HepG2 (cell line): ENCODE measurements around the gene CLDND2. TPM values are rescaled to one million over a fixed set of nuclear protein-coding genes. Genes with fewer than 3 reads are reported as not detected.

Source experiments
- ASH2L ChIP-seq: fragments of 300-600, 200-600 bp; sonication (generic); IDR thresholded peaks from 2 replicates; pipeline ENCODE4 v1.7.0; 2017; ENCODE audit warnings: low read depth, mild to moderate bottlenecking, moderate library complexity, mixed read lengths, low read length; ENCODE audit not compliant: insufficient read length
- ATF1 ChIP-seq: IDR thresholded peaks from 2 replicates; pipeline ENCODE4 v1.6.1; 2016; ENCODE audit warnings: mild to moderate bottlenecking, control low read depth
- HOXA9 ChIP-seq: sonication (generic); formaldehyde crosslinking; IDR thresholded peaks from 2 replicates; pipeline ENCODE4 v1.8.1; 2022; ENCODE audit warnings: missing genetic modification reagents, mild to moderate bottlenecking, moderate library complexity, borderline replicate concordance
- JUND ChIP-seq: sonication (generic); formaldehyde crosslinking; IDR thresholded peaks from 2 replicates; pipeline ENCODE4 v1.8.0; 2022; ENCODE audit warnings: mild to moderate bottlenecking, missing genetic modification reagents
- MBD4 ChIP-seq: IDR thresholded peaks from 2 replicates; pipeline ENCODE4 v1.6.1; 2012; ENCODE audit warnings: low read length, inconsistent platforms, borderline replicate concordance
- NFE2L2 ChIP-seq: fragments of 150-350 bp; IDR thresholded peaks from 2 replicates; pipeline ENCODE4 v1.6.1; 2014; ENCODE audit warnings: low read length
- NFYC ChIP-seq: IDR thresholded peaks from 2 replicates; pipeline ENCODE4 v1.6.1; 2016; ENCODE audit warnings: missing genetic modification reagents, missing compliant biosample characterization
- PRMT3 ChIP-seq: sonication (generic); formaldehyde crosslinking; IDR thresholded peaks from 2 replicates; pipeline ENCODE4 v1.8.1; 2022; ENCODE audit warnings: low read depth, mild to moderate bottlenecking, moderate library complexity, missing genetic modification reagents, borderline replicate concordance
- SATB2 ChIP-seq: sonication (generic); formaldehyde crosslinking; IDR thresholded peaks from 2 replicates; pipeline ENCODE4 v1.5.0; 2020; ENCODE audit warnings: missing genetic modification reagents
- SMAD9 ChIP-seq: sonication (generic); formaldehyde crosslinking; IDR thresholded peaks from 2 replicates; pipeline ENCODE4 v1.5.1; 2020; ENCODE audit warnings: mild to moderate bottlenecking, missing genetic modification reagents
- WIZ ChIP-seq: sonication (generic); formaldehyde crosslinking; IDR thresholded peaks from 2 replicates; pipeline ENCODE4 v1.5.1; 2020; ENCODE audit warnings: mild to moderate bottlenecking, missing genetic modification reagents
- ZNF253 ChIP-seq: sonication (generic); formaldehyde crosslinking; IDR thresholded peaks from 2 replicates; pipeline ENCODE4 v1.8.0; 2022; ENCODE audit warnings: mild to moderate bottlenecking, missing genetic modification reagents, borderline replicate concordance
- ZNF329 ChIP-seq: sonication (generic); formaldehyde crosslinking; IDR thresholded peaks from 2 replicates; pipeline ENCODE4 v1.9.0; 2021; ENCODE audit warnings: low read depth, mild to moderate bottlenecking, missing genetic modification reagents
- ZNF335 ChIP-seq: sonication (generic); formaldehyde crosslinking; IDR thresholded peaks from 2 replicates; pipeline ENCODE4 v1.4.0; 2020; ENCODE audit warnings: missing genetic modification reagents
- ZNF33A ChIP-seq: sonication (generic); formaldehyde crosslinking; IDR thresholded peaks from 2 replicates; pipeline ENCODE4 v1.5.1; 2020; ENCODE audit warnings: missing genetic modification reagents, mild to moderate bottlenecking, moderate library complexity, borderline replicate concordance
- ZNF562 ChIP-seq: sonication (generic); formaldehyde crosslinking; IDR thresholded peaks from 2 replicates; pipeline ENCODE4 v1.8.0; 2022; ENCODE audit warnings: missing genetic modification reagents, borderline replicate concordance
- ZNF616 ChIP-seq: sonication (generic); formaldehyde crosslinking; IDR thresholded peaks from 2 replicates; pipeline ENCODE4 v1.5.0; 2020; ENCODE audit warnings: low read depth, mild to moderate bottlenecking, missing genetic modification reagents
- ZNF660 ChIP-seq: sonication (generic); formaldehyde crosslinking; IDR thresholded peaks from 2 replicates; pipeline ENCODE4 v1.5.1; 2020; ENCODE audit warnings: mild to moderate bottlenecking, low read depth, missing genetic modification reagents, borderline replicate concordance
- ZNF709 ChIP-seq: sonication (generic); formaldehyde crosslinking; IDR thresholded peaks from 2 replicates; pipeline ENCODE4 v1.5.0; 2020; ENCODE audit warnings: mild to moderate bottlenecking, missing genetic modification reagents
- ZNF746 ChIP-seq: sonication (generic); formaldehyde crosslinking; IDR thresholded peaks from 2 replicates; pipeline ENCODE4 v1.8.0; 2022; ENCODE audit warnings: mild to moderate bottlenecking, missing genetic modification reagents
- polyA plus RNA-seq, 8 experiments: library from polyadenylated mRNA; depleted of rRNA in 3 of 8; stranded (reverse) in 7 of 8; unstranded in 1 of 8; fragments of >200 nt; fragmentation: Illumina TruSeq in 4 of 8; extraction: Trizol in 4 of 8; gene quantifications; 2 replicates each; pipeline versions ENCODE4 v1.2.1 to v1.2.3, GENCODE V29; 2011 to 2016; ENCODE audit warnings: low read depth in 4 of 8, missing spikeins in 1 of 8, mixed read lengths in 1 of 8; ENCODE audit not compliant: insufficient read depth in 1 of 8
- total RNA-seq, 5 experiments: library from RNA; depleted of rRNA; stranded (reverse); fragments of >200 nt; fragmentation: Illumina TruSeq; extraction: Trizol; gene quantifications; 2 replicates each; pipeline ENCODE4 v1.2.3, GENCODE V29; 2016; ENCODE audit warnings: low read depth in 1 of 5
- TF ChIP-seq, protein P1 (sequence below): IDR thresholded peaks from 2 replicates; pipeline ENCODE4 v1.6.1; 2012; ENCODE audit warnings: low read depth, low read length, improper control_type of control experiment
- TF ChIP-seq, protein P2 (sequence below): sonication (generic); formaldehyde crosslinking; IDR thresholded peaks from 2 replicates; pipeline ENCODE4 v1.4.0; 2020; ENCODE audit warnings: mild to moderate bottlenecking, missing genetic modification reagents, borderline replicate concordance

Gene CLDND2
- total and polyA plus RNA-seq, 2 of the 13 experiments (the other 11 are each of a cell fraction or from before 2014, with no cell fraction given) = 0.84 to 1.8 TPM

DNA sequence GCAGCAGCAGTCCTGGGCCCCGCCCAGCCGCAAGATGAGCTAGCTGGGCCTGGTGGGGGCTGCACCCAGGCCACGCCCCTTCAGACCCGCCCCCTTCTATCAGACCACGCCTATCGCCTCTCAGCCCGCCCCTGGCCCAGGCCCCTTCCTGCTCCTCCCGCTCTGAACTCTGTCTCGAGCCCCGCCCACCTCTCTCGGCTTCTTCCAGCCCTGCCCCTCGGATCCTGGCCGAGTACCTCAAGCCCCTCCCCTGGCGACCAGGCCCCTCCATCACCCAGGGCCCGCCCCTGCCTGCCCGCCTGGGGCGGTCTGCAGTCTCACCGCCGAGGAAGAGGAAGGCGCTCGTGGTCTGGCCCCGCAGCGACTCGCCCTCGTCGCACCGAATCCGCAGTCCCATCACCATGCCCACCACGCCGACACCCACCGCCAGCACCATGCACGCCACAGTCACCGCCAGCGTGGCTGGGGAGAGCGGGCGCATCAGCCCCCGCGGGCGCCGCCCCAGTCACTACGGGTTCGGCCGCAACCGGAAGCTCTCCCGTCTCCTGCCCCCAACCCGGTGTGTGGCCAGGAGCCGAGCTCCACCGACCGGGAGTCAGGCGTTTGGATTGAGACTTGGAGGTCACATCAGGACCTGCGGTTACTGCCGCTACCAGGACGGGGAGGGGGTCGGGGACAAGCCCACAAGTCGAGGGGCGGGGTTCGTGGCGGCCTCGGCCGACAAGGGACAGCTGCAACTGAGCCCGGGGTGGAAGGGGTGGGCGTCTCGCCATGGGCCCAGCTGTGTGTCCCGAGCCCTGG lies 1.0 kb downstream of the CLDND2 start (continued):
- TF ChIP-seq ASH2L (peak; percentile 44), JUND (peak; percentile 47; the same call in 1 of the 2 replicates), ATF1 (CRISPR knock-in tag) (no peak), ZNF709 (no peak), ZNF329 (CRISPR knock-in tag) (peak; percentile 68; the same call in 1 of the 2 replicates), SATB2 (CRISPR knock-in tag) (0 out of 2 replicates have a peak, but pooled peaks have one; percentile 31), NFE2L2 (no peak), WIZ (CRISPR knock-in tag) (no peak), NFYC (CRISPR knock-in tag) (peak; percentile 36; the same call in 1 of the 2 replicates), ZNF335 (CRISPR knock-in tag) (peak; percentile 67; the same call in 1 of the 2 replicates), ZNF746 (CRISPR knock-in tag) (peak; percentile 62; the same call in 1 of the 2 replicates), SMAD9 (peak; percentile 76; the same call in 1 of the 2 replicates), PRMT3 (CRISPR knock-in tag) (no peak), MBD4 (no peak), ZNF253 (peak; percentile 66; the same call in 1 of the 2 replicates), HOXA9 (CRISPR knock-in tag) (peak; percentile 64; the same call in 1 of the 2 replicates), ZNF562 (CRISPR knock-in tag) (no peak), ZNF660 (CRISPR knock-in tag) (no peak), ZNF33A (CRISPR knock-in tag) (no peak), ZNF616 (CRISPR knock-in tag) (peak; percentile 82)
- TF ChIP-seq, protein P1, sequence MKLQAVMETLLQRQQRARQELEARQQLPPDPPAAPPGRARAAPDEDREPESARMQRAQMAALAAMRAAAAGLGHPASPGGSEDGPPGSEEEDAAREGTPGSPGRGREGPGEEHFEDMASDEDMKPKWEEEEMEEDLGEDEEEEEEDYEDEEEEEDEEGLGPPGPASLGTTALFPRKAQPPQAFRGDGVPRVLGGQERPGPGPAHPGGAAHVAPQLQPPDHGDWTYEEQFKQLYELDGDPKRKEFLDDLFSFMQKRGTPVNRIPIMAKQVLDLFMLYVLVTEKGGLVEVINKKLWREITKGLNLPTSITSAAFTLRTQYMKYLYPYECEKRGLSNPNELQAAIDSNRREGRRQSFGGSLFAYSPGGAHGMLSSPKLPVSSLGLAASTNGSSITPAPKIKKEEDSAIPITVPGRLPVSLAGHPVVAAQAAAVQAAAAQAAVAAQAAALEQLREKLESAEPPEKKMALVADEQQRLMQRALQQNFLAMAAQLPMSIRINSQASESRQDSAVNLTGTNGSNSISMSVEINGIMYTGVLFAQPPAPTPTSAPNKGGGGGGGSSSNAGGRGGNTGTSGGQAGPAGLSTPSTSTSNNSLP = 0 out of 2 replicates have a peak, but pooled peaks have one; percentile 15
- TF ChIP-seq, protein P2, sequence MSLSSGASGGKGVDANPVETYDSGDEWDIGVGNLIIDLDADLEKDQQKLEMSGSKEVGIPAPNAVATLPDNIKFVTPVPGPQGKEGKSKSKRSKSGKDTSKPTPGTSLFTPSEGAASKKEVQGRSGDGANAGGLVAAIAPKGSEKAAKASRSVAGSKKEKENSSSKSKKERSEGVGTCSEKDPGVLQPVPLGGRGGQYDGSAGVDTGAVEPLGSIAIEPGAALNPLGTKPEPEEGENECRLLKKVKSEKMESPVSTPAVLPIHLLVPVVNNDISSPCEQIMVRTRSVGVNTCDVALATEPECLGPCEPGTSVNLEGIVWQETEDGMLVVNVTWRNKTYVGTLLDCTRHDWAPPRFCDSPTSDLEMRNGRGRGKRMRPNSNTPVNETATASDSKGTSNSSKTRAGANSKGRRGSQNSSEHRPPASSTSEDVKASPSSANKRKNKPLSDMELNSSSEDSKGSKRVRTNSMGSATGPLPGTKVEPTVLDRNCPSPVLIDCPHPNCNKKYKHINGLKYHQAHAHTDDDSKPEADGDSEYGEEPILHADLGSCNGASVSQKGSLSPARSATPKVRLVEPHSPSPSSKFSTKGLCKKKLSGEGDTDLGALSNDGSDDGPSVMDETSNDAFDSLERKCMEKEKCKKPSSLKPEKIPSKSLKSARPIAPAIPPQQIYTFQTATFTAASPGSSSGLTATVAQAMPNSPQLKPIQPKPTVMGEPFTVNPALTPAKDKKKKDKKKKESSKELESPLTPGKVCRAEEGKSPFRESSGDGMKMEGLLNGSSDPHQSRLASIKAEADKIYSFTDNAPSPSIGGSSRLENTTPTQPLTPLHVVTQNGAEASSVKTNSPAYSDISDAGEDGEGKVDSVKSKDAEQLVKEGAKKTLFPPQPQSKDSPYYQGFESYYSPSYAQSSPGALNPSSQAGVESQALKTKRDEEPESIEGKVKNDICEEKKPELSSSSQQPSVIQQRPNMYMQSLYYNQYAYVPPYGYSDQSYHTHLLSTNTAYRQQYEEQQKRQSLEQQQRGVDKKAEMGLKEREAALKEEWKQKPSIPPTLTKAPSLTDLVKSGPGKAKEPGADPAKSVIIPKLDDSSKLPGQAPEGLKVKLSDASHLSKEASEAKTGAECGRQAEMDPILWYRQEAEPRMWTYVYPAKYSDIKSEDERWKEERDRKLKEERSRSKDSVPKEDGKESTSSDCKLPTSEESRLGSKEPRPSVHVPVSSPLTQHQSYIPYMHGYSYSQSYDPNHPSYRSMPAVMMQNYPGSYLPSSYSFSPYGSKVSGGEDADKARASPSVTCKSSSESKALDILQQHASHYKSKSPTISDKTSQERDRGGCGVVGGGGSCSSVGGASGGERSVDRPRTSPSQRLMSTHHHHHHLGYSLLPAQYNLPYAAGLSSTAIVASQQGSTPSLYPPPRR (CRISPR knock-in tag) = 0 out of 2 replicates have a peak, but pooled peaks have one; percentile 68
